Kidney epithelial cell (primary cell): ENCODE data around the gene PPP1R27. TPM values are rescaled to one million over a fixed set of nuclear protein-coding genes. Genes with fewer than 3 reads are reported as not detected.

Experiments used
- DNase-seq: peaks from one replicate; pipeline ENCODE4 v3.0.0-alpha.2; 2010; ENCODE audit warnings: low read depth
- H3K27me3 ChIP-seq: 2 replicates; pipeline ENCODE4 v1.6.0; 2011; ENCODE audit warnings: low read length; ENCODE audit not compliant: control insufficient read depth, insufficient read depth
- H3K36me3 ChIP-seq: 2 replicates; pipeline ENCODE4 v1.5.1; 2011; ENCODE audit warnings: low read length; ENCODE audit not compliant: control insufficient read depth, insufficient read depth
- H3K4me3 ChIP-seq: 2 replicates; pipeline ENCODE4 v1.5.1; 2011; ENCODE audit warnings: low read depth, mild to moderate bottlenecking, control low read depth, low read length
- total RNA-seq: library from RNA; depleted of rRNA; stranded (reverse); fragments of >200 nt; gene quantifications from 2 replicates; pipeline ENCODE4 v1.2.3, GENCODE V29; 2015
- TF ChIP-seq, protein P1 (sequence below): IDR thresholded peaks from 2 replicates; pipeline ENCODE4 v1.5.1; 2011; ENCODE audit warnings: mild to moderate bottlenecking, moderate library complexity, low read length, control low read depth, inconsistent platforms; ENCODE audit not compliant: insufficient read depth, poor library complexity, severe bottlenecking

The PPP1R27 gene
- total RNA-seq, 1 donor from 2014 or later = 0.38 TPM

GRCh38 chr17:81858967-81859905 is 24.4 kb upstream of the PPP1R27 start:
- no peaks in the 10 kb centered on the region for H3K27me3 ChIP-seq
- H3K4me3 ChIP-seq = peak overlapping the region; percentile 77
- no peak for DNase-seq
- H3K36me3 ChIP-seq = peaks cover 4% of the 10 kb centered on the region
- TF ChIP-seq, protein P1, sequence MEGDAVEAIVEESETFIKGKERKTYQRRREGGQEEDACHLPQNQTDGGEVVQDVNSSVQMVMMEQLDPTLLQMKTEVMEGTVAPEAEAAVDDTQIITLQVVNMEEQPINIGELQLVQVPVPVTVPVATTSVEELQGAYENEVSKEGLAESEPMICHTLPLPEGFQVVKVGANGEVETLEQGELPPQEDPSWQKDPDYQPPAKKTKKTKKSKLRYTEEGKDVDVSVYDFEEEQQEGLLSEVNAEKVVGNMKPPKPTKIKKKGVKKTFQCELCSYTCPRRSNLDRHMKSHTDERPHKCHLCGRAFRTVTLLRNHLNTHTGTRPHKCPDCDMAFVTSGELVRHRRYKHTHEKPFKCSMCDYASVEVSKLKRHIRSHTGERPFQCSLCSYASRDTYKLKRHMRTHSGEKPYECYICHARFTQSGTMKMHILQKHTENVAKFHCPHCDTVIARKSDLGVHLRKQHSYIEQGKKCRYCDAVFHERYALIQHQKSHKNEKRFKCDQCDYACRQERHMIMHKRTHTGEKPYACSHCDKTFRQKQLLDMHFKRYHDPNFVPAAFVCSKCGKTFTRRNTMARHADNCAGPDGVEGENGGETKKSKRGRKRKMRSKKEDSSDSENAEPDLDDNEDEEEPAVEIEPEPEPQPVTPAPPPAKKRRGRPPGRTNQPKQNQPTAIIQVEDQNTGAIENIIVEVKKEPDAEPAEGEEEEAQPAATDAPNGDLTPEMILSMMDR = no peak

GRCh38 chr17:81858170-81858966 is 23.5 kb upstream of the PPP1R27 start:
- Histone ChIP-seq H3K4me3 (no peak overlapping the region), H3K27me3 (no peaks in the 10 kb centered on the region), H3K36me3 (peaks cover 4% of the 10 kb centered on the region)
- DNase-seq = no peak
- TF ChIP-seq, protein P1 = no peak

DNA sequence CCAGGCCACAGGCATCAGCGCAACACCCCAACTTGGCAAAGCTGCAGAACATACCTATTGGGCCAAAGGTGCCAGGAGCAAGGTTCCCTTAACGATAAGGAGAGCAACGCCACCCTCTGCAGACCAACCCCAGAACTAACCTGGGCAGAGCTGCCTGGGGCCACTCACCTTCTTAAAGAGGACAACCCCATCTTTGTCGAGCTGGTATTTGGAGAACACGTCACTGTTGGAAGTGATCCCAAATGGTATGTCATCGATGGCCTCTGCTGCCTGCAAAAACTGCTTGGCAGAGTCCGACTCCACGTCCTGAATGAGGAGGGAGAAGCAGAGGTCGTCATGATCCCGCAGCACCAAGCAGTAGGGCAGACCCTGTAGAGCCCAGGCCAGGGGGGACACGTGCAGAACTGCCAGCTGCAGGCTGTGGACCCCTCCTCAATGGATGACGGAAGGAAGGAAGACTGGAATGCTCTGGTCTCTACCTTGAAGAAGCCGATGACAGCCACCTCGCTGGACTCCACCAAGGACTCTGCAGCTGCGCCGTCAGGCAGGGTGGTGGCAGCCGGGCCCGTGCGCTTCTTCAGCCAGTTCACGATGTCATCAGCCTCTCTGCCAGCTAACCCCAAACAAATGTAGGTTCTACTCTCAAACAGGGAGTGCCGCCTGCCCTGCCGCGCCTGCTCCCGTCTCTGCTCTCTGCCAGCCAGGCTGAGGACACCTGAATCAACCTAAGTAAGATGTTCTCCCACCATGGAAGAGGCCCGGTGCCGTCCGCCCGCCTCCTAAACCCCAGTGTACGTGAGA is 20.3 kb upstream of the PPP1R27 start:
- DNase-seq = no peak
- no peaks in the 10 kb centered on the region for H3K27me3 ChIP-seq
- H3K4me3 ChIP-seq = no peak overlapping the region
- H3K36me3 ChIP-seq = peaks cover 6% of the 10 kb centered on the region
- TF ChIP-seq, protein P1 = peak; percentile 18

- no peaks in the 10 kb centered on the region for H3K27me3 ChIP-seq
- TF ChIP-seq, protein P1 = no peak
- DNase-seq = no peak
- no peak overlapping the region for H3K4me3 ChIP-seq
- H3K36me3 ChIP-seq = peaks cover 6% of the 10 kb centered on the region
Observed at GRCh38 chr17:81852237-81852636, 17.4 kb upstream of the PPP1R27 start.

- no peak for DNase-seq
- H3K36me3 ChIP-seq = peaks cover 6% of the 10 kb centered on the region
- TF ChIP-seq, protein P1 = no peak
- no peaks in the 10 kb centered on the region for H3K27me3 ChIP-seq
- no peak overlapping the region for H3K4me3 ChIP-seq
Observed at GRCh38 chr17:81851423-81851822, 16.6 kb upstream of the PPP1R27 start.
